ENCODE results near the gene ZNF862.

Gene ZNF862

DNA sequence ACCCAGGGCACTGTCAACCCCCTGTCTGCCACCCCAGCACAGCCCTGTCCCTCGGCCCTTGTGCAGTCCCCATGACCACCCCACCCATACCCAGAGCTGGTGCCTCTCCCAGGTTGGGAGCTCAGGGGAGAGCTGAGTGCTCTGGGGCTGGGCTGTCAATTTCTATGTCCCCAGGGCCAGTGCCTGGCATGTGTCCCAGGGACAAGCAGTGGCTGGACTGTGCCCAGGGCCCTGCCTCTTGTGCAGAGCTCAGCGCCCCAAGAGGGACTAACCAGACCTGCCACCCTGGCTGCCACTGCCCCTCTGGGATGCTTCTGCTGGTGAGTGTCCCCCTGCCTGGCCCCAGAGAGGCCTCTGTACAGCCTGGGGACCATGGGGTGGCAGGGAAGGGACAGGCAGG is 29.0 kb upstream of the ZNF862 start:
- TF ChIP-seq TAF1 (IDR thresholded peaks at IDR 0.05; ENCODE audit: borderline replicate concordance, insufficient read depth, low read length): no peak
- TF ChIP-seq SIN3A (IDR thresholded peaks at IDR 0.05; ENCODE audit: borderline replicate concordance, insufficient read depth, low read length): no peak
- TF ChIP-seq FOXP2 (optimal IDR thresholded peaks at IDR 0.05; ENCODE audit: borderline replicate concordance, extremely low read depth, extremely low read length, insufficient read depth): no peak
- no peak for TF ChIP-seq POLR2AphosphoS5 (IDR thresholded peaks at IDR 0.05; ENCODE audit: low read depth, low read length)
- TF ChIP-seq, protein P1, sequence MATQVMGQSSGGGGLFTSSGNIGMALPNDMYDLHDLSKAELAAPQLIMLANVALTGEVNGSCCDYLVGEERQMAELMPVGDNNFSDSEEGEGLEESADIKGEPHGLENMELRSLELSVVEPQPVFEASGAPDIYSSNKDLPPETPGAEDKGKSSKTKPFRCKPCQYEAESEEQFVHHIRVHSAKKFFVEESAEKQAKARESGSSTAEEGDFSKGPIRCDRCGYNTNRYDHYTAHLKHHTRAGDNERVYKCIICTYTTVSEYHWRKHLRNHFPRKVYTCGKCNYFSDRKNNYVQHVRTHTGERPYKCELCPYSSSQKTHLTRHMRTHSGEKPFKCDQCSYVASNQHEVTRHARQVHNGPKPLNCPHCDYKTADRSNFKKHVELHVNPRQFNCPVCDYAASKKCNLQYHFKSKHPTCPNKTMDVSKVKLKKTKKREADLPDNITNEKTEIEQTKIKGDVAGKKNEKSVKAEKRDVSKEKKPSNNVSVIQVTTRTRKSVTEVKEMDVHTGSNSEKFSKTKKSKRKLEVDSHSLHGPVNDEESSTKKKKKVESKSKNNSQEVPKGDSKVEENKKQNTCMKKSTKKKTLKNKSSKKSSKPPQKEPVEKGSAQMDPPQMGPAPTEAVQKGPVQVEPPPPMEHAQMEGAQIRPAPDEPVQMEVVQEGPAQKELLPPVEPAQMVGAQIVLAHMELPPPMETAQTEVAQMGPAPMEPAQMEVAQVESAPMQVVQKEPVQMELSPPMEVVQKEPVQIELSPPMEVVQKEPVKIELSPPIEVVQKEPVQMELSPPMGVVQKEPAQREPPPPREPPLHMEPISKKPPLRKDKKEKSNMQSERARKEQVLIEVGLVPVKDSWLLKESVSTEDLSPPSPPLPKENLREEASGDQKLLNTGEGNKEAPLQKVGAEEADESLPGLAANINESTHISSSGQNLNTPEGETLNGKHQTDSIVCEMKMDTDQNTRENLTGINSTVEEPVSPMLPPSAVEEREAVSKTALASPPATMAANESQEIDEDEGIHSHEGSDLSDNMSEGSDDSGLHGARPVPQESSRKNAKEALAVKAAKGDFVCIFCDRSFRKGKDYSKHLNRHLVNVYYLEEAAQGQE (IDR thresholded peaks at IDR 0.05; ENCODE audit: insufficient read depth in 1 of 2, low read depth in 2 of 2, low read length in 2 of 2): no peak

DNA sequence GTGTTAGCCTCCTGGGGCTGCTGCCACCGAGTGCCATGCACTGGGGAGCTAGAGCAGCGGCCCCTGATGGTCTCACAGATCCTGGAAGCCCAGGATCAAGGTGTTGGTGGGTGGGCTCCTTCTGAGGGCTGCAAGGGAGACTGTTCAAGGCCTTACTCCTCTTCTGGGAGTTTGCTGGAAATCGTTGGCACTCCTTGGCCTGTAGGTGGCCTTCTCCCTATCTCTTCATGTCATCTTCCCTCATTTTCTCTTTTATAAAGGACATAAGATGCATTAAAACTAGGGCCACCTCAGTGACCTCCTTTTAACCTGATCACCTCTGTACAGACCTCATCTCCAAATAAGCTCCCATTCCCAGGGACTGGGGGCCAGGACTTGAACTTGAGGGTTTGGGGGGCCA is 27.0 kb upstream of the ZNF862 start:
- TF ChIP-seq, protein P1 (IDR thresholded peaks at IDR 0.05; ENCODE audit: insufficient read depth in 1 of 2, low read depth in 2 of 2, low read length in 2 of 2): no peak
- TF ChIP-seq POLR2AphosphoS5 (IDR thresholded peaks at IDR 0.05; ENCODE audit: low read depth, low read length) (no peak), TAF1 (IDR thresholded peaks at IDR 0.05; ENCODE audit: borderline replicate concordance, insufficient read depth, low read length) (no peak), SIN3A (IDR thresholded peaks at IDR 0.05; ENCODE audit: borderline replicate concordance, insufficient read depth, low read length) (no peak), FOXP2 (optimal IDR thresholded peaks at IDR 0.05; ENCODE audit: borderline replicate concordance, extremely low read depth, extremely low read length, insufficient read depth) (no peak)

DNA sequence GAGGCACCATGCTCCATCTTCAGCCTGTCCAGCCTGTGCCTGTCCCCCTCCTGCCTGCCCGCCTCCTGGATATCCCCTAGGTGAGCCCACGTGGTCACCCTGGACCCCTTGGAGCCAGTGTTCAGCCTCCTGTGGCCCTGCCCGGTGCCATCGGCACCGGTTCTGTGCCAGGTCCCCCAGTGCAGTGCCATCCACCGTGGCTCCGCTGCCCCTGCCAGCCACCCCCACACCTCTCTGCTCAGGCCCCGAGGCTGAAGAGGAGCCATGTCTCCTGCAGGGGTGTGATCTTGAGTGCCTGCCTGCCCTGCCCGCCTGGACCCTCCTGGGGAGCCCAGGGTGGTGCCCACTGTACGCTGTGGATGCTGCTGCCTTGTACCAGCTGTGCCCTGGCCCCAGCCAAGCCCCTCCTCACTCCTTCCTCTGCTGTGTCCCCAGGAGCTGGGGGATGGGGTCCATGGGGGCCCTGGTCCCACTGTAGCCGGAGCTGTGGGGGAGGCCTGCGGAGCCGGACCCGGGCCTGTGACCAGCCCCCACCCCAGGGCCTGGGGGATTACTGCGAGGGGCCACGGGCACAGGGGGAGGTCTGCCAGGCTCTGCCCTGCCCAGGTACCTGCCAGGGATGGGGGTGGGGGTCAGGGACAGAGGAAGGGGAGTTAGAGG is 26.2 kb upstream of the ZNF862 start:
- TF ChIP-seq, protein P1 (IDR thresholded peaks at IDR 0.05; ENCODE audit: insufficient read depth in 1 of 2, low read depth in 2 of 2, low read length in 2 of 2): no peak
- TF ChIP-seq TAF1 (IDR thresholded peaks at IDR 0.05; ENCODE audit: borderline replicate concordance, insufficient read depth, low read length) (no peak), POLR2AphosphoS5 (IDR thresholded peaks at IDR 0.05; ENCODE audit: low read depth, low read length) (no peak), SIN3A (IDR thresholded peaks at IDR 0.05; ENCODE audit: borderline replicate concordance, insufficient read depth, low read length) (no peak), FOXP2 (optimal IDR thresholded peaks at IDR 0.05; ENCODE audit: borderline replicate concordance, extremely low read depth, extremely low read length, insufficient read depth) (no peak)

DNA sequence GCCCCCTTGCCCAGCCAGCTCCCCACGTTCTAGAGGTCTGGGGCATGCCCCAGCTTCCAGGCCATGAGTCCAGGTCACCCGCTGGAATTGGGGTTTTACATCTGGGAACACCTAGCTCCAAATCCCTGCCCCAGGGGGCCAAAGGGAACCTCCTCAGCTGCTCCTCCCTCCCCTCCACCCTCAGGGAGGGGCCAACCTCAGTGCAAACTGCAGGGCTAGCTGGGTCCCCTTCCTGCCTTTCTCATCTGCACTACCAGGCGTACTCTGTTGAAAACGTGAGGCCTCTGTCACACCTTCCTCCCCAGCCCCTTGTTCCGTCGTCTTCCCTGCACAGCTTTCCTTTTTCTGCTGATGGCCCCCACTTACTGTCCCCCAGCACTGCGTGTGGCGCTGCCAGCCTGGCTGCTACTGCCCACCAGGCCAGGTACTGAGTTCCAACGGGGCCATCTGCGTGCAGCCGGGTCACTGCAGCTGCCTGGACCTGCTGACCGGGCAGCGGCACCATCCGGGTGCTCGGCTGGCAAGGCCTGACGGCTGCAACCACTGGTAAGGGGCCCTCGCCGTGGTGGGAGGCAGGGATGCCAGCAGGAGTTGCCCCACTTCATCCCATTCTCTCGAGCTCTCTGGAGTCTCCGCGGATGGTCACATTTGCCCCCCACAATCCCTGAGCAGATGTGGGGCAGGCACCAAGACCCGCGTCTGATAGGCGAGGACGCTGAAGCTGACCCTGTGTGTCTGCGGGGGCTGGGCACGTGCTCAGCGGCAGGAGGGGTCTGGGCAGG is 24.7 kb upstream of the ZNF862 start:
- no peak for TF ChIP-seq TAF1 (IDR thresholded peaks at IDR 0.05; ENCODE audit: borderline replicate concordance, insufficient read depth, low read length)

DNA sequence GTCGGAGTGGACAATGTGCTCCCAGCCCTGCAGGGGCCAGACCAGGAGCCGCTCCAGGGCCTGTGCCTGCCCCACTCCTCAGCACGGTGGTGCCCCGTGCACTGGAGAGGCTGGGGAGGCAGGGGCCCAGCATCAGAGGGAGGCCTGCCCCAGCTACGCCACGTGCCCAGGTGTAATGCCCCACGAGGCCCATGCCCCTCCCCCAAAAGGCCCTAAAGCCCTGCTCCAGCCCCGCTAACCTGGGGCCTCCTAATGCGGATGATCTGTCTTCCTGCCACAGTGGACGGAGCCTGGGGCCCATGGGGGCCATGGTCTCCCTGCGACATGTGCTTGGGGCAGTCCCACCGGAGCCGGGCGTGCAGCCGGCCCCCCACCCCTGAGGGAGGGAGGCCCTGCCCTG is 23.7 kb upstream of the ZNF862 start:
- TF ChIP-seq, protein P1 (IDR thresholded peaks at IDR 0.05; ENCODE audit: insufficient read depth in 1 of 2, low read depth in 2 of 2, low read length in 2 of 2): no peak
- TF ChIP-seq POLR2AphosphoS5 (IDR thresholded peaks at IDR 0.05; ENCODE audit: low read depth, low read length) (no peak), TAF1 (IDR thresholded peaks at IDR 0.05; ENCODE audit: borderline replicate concordance, insufficient read depth, low read length) (no peak), FOXP2 (optimal IDR thresholded peaks at IDR 0.05; ENCODE audit: borderline replicate concordance, extremely low read depth, extremely low read length, insufficient read depth) (no peak), SIN3A (IDR thresholded peaks at IDR 0.05; ENCODE audit: borderline replicate concordance, insufficient read depth, low read length) (no peak)

All from PFSK-1 (cell line).